NCI-H1092 treated with DMSO at 0.1 percent for 48 hours (cell line): ENCODE data around the gene TMEM52.
A peak's percentile ranks its signal among the peaks of the same experiment; 100 is the strongest.

ENCODE experiments used
- DNase-seq: peaks from one replicate; lab custom pipeline; 2025; lab: John Stamatoyannopoulos, UW

TMEM52 gene

DNA sequence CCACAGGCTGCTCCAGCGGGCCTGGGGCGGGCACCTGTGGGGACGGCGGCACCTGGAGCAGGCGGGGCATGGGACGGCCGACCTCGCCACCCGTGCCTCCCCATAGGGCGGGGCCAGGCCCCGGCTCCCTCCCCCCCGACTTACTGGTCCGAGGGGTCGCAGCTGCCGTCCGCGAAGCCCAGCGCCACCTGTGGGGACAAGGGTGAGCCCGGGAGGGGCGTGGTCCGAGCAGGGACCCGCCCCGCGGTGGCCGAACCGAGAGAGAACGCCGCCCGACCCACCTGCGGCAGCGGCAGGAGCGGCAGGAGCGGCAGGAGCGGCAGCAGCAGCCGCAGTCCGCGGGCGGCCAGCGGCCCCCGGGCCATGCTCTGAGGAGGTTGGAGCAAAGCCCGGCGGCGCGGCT is at the start of gene TMEM52:
TSS of gene TMEM52 (minus strand) at position 379 of the 403 bp plus-strand sequence. CDS start at position 365, 14 bp downstream.
- DNase-seq = no peak

DNA sequence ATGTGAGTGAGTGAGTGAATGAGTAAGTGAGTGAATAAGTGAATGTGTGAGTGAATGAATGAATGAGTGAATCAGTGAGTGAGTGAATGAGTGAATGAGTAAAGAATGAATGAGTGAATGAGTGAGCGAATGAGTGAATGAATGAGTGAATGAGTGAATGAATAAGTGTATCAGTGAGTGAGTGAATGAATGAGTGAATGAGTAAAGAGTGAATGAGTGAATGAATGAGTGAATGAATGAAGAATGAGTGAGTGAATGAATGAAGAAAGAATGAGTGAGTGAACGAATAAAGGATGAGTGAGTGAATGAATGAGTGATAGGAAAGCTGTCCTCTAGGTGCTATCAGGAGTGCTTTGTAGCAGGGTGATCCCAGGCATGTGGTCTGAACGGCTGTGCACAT is 48.8 kb upstream of the TMEM52 start:
- DNase-seq = no peak

DNA sequence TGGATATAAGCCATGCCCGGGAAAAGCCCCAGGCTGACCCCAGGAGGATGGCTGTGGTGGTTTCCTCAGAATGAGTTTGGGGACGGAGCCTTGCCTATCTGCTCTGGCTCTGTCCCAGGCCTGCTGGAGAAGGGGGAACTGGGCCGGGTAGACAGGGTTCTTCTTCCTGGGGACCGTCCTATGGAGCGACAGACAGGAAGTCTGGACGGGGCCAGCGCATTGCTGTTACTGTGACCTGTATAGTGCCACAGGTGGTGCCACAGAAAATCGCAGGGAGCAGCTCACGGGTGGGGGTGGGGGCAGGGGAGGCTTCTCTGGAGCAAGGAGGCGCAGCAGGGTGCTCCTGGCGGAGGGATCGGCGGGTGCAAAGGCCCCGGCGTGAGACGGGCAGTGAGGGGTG is 48.1 kb upstream of the TMEM52 start:
- DNase-seq = no peak

DNA sequence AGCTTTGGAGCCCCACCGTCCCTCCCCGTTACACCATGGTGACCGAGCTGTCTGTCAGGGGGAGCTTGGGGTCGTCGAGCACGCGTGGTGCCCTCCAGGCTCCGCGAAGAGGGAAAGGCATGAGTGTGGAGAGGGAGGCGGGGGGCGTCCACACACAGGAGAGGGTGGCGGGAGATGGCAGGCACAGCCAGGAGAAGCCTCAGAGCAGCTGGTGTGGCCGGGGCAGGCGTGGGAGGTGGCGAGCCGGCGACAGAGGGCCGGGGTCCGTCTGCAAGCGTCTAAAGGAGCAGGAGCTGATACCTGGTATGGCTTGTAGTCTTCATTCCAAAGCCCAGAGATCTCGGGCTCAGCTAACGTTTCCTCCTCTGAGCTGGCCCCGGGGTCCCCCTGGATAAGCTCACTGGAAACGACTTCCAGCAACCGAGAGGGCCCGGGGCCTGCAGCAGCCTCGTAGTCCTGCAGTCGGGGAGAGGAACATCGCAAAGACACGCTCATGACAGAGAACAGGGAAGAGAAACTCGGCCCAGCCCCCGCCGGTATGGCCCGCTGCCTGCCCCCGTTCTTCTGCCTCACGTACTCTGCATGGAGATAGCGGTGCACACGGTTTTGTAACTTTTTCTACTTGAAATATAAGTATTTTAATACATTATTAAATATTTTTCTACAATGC is 47.1 kb upstream of the TMEM52 start:
- no peak for DNase-seq

DNA sequence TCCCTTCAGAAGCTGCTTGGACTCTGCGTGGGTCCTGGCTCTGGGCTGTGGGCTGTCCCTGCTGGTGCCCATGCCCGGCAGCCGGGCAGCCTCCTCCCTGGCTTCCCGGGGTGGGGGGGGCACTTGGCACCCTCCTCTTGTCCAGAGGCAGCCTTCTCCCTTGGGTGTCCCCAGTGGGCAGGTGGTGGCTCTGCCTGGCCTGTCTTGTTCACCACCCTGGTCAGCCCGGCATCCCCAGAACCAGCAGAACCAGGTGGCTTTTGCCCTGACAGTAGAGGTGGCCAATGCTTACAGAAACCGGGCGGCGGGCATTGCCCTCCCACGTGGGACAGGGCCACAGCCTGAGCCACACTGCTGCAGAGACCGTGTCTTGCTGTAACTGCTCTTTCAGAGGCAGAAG is 46.5 kb upstream of the TMEM52 start:
- DNase-seq = no peak

DNA sequence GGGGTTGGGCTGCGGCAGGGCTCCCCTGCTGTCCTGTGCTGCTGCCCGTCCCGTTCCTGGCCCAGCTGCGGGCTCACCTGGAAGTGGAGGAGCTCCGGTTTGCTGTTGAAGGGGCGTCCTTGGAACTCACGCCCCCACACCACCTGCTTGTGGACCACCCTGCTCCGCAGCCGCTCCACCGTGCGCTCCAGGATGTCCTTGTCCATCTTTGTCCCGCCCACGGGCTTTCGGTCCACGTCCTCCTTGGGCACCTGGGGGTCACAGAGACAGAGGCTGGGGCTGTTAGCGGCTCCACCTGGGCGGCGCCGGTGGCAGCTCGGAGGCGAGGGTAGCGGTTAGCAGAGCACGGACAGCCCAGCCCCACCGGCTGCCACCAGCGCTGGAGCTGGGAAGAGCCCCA is 45.7 kb upstream of the TMEM52 start:
- DNase-seq = no peak

DNA sequence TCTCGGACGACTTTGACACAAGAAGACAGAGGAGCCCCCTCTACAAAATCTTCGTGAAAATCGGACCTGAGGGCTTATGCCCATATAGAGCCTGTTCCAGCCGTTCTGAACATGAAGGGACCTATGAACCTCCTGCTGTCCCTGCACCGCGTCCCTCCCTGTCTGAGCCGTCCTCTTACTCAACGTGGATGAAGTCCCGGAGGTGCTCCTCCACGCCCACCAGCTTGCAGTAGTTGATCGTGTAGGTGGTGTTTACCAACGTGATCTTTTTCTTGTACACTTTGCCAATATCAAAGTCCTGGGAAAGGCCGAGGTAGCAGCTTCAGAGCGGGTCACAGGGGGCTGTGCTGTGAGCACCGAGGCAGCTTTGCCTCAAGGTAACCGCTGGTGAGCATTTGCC is 44.5 kb upstream of the TMEM52 start:
- no peak for DNase-seq

DNA sequence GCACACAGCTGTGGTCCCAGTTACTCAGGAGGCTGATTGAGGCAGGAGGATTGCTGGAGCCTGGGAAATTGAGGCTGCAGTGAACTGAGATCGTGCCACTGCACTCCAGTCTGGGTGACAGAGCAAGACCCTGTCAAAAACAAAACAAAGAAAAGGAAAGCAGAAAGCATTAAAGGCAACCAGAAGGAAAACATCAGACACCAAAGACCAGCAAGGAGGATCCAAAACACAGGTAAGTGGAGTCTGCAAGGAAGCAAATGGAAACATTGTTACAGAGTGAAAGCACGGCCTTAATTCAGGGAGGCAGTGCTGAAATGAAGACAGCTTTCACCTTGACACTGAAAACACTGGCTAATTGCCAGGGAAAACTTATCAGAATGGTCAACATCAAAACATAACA is 43.7 kb upstream of the TMEM52 start:
- DNase-seq = no peak

DNA sequence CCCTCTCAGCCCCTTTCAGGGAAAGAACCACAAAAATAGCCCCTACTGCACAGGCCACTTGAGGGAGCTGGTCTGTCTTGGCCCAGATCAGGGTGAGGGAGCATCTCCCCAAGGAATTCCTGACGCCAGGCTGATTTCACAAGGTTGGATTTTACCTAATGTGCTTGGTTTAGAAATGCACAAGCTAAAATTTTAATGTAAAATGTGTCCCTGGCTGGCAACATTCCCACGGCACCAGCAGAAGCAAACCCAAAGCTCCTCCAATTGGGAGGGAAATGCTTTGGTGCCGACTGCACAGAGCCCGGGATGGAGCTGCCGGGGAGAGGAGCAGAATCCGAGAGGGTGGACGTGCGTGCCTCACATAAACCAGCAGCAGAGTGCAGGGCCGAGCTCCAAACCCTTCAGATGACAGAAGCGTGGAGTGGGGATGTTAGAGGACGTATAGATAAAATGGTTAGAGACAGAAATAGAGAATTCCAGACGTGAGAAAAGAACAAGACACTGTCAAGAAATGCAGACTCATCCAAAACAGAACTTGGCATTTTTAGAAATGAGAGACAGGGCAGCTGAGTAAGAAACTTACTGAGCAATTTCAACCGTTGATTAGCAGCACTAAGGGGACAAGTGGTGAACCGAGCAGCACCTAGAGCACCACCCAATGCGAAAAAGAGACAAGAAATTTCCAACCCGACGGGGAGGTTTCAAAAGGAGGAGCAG is 41.6 kb upstream of the TMEM52 start:
- DNase-seq = no peak

DNA sequence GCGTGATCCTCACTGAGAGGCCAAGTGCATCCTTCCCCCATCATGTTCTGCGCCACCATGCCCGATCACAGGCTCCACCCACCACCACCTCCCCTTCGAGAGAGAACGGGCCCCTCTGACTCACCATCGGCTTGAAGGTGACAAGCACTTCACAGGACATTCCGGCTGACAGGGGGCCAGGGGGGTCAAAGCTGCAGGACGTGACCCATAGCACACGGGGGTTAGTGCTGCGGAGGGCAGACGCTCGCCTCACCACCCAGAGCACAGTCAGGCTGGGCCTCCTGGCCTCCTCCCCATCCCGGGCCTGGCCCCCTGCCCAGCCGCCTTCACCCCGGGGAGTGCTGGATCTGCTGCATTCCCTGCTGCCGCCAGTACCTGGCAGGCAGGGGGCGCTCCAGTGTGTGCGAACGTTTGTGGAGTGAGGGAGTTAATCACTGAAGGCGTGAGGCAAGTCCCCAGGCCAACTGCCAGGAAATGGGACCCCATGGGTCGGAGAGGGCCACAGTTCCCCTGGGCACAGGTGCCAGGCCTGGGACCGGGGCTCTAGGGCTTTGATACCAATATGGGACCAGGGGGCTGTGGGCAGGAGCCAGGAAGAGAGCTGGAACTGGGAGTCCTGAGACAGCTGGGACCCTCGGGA is 40.9 kb upstream of the TMEM52 start:
- DNase-seq = peak; percentile 54

DNA sequence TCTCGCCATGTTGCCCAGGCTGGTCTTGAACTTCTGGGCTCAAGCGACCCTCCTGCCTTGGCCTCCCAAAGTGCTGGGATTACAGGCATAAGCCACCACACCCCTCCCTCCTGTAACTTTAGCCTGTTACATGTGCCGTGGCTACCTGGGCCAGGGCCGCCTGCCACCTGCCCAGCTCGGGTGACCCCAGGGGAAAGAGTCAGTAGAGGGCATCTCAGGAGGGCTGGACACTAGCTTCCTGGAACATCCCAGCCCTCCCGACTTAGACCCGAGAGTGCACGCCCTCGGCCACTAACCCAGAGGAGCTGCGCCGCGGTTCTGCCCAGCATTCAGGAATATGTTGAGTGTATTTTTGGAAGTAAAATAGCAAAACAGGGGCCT is 40.4 kb upstream of the TMEM52 start:
- DNase-seq = no peak

DNA sequence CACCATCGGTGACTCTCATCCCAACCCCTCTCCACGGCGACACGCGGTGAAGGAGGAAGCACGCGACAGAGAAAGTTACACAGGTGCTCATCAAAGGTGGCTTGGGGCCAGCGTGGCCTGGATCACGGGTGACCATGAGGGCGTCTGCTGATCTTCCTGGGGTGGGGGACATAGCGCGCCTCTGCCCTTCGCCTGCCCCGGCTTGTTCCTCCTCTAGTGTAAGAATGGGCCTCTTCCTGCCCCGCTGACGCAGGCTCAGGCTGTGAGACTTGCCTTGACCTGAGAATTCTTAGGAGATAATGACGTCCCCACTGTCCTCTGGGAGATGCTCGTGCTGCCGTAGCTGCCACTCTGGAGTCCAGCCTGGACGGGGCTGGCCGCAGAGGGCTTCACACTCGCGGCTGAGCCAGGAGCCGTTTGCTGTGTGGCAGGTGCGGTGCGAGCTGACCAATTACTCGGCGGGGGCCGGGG is 39.0 kb upstream of the TMEM52 start:
- no peak for DNase-seq

DNA sequence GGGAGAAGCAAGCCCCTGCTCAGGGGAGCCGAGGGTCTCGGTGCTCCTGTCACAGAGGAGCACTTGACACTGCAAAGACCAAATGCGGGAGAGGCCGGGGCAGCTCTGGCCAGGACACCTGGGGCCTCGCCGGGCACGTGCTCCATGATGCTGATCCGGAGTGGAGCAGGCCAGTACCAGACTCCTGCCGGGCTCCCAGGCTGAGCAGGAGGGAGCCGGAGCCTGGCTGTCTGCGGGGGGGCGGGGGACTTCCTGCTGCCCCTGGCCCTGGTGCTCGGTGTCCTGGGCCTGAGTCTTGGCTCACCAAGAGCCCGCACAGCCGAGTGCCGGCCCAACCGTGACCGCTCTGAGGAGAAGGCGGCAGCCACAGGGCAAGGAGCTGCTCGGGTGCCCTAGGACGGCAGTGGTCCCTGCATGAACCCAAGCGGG is 38.5 kb upstream of the TMEM52 start:
- DNase-seq = no peak

DNA sequence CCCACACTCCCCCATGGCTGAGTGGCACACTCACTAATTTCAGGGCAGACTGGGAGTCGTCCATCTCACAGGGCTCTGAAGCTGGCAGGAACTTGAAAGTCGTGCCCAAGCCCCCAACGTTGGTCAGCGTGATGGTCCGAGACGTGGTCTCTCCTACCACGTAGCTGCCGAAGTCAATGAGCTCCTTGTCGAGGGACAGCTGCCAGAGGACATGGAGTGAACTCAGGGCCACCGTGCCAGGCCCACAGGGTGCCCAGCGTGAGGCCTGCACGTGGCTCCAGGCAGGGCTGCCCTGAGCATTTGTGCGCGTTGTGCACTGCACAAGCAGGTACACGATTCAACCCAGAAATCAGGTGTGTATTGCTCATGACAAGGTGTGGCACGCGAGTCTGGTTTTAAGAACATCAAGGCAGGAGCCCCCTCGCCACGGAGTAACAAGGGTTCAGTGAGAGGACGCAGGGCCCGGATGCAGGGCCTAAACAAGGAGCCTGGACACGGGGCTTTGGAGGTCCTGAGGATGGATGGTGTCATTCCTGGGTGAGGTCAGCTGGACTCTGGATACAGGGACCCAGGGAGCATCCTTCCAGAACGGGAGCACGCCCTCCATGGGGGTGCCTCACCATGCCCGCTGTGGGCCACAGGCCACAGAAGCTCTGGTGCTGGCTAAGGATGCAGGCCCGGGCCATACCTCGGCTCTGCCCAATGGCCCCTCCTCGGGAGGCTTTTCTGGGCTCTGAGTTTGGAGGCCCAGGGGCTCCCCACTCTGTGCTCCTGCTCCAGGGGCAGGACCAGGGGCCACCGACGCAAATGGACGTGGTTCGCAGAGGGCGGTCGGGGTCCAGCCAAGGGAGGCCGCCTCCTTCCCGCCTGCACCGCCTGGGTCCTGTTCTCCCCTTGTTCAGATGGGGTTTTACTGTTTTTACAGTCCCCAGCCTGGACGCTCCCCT is 37.8 kb upstream of the TMEM52 start:
- no peak for DNase-seq

DNA sequence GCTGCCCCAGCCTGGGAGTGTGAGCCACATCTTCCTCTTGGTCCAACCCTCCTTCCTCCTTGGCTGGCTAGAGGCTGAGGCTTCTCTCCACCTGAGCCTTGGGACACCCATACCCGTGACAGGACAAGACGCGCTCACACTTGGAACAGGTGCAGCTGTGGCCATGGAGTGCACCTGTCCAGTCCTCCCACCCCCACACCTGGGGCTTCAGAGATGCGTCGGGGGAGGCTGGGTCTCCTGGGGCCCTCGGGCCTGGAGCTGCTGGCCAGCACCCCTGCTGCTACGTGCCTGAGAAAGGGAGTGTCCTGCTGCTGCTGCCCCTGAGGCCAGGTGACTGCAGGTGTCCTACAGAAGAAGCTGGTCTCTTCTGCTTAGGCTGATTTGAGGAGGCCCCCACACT is 37.0 kb upstream of the TMEM52 start:
- no peak for DNase-seq

DNA sequence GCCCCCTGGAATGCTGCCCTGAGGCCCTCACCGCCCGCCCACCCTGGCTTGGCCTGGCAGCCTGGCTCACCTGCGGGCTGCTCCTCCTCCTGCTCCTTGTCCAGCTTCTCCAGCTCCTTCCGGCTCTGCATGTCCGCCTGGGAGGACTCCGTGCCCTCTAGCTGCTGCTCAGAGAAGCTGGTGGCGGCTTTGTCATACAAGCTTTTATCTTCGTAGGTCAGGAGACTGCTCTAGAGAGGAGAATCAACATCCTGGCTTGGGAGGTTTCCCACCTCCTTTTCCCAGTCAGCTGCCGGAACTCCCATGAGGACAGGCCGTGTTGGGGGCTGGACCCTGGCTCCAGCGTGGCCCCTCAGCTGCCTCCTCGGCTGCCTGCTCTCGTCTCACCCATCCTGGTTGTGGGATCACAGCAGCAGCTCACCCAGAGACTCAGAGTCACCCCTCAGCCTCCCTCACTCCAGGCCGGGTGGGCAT is 36.6 kb upstream of the TMEM52 start:
- DNase-seq = no peak

DNA sequence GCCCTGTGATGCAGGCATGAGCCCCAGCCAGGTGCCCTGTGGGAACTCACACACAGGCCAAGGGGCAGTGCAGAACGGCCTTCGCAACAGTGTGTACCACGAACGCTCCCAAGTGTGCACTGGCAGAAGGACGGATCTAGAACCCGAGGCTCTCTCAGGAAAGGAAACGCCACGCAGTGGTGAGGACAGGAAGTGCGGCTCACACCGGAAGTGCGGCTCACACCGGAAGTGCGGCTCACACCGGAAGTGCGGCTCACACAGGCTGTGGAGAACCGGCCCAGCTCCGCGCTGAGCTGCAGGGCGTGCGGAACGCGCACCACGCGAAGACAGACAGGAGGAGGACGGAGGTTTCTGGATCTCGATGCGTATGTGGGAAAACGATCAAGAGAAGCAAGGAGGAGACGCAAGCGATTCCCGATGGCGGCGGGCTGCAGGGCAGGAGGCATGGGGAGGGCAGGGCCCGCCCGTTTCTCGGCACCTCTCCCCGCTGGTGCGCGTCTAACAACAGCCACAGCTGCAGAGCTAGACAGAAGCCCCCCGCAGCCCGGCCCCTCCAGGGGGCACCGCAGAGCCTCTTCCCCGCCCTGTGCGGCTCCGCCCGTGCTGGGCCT is 35.9 kb upstream of the TMEM52 start:
- DNase-seq = no peak

DNA sequence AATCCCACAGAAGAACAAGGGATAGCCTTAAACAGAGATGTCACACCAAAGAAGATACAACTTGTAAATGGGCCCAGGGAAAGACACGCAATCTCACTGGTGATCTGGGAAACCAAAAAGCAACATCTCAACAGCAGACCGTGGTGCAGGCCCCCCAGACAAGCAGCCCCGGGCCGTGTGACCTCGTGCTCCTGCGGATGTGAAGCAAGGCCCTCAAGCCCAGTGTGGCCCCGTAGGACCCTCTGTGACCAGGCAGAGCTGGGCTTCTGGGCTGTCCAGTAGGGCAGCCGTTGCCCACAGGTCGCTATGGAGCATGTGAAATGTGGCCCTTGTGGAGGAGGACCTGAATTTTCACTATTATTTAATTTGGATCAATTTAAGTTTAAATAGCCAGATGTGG is 34.9 kb upstream of the TMEM52 start:
- DNase-seq = no peak

DNA sequence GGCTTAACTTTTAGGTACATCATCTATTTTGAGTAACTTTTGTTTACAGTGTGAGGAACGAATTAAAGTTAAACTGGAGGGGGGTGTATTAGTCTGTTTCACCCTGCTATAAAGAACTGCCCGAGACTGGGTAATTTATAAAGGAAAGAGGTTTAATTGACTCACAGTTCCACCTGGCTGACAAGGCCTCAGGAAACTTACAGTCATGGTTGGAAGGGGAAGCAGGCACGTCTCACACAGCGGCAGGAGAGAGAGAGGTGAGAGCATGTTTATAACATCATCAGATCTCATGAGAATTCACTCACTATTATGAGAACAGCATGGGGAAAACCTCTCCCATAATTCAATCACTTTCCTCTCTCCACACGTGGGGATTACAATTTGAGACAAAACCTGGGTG is 31.9 kb upstream of the TMEM52 start:
- no peak for DNase-seq

DNA sequence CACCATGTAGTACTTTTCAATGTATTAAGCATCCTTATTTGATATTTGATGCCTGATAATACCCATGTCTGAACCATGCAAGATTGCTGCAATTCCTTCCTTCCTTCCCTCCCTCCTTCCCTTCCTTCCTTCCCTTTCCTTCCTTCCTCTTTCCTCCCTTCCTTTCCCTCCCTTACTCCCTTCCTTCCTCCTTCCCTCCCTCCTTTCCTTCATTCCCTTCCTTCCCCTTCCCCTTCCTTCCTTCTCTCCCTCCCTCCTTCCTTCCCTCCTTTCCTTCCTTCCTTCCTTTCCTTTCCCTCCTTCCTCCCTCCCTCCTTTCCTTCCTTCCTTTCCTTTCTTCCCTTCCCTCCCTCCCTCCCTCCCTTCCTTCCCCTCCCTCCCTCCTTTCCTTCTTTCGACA is 29.7 kb upstream of the TMEM52 start:
- DNase-seq = no peak

DNA sequence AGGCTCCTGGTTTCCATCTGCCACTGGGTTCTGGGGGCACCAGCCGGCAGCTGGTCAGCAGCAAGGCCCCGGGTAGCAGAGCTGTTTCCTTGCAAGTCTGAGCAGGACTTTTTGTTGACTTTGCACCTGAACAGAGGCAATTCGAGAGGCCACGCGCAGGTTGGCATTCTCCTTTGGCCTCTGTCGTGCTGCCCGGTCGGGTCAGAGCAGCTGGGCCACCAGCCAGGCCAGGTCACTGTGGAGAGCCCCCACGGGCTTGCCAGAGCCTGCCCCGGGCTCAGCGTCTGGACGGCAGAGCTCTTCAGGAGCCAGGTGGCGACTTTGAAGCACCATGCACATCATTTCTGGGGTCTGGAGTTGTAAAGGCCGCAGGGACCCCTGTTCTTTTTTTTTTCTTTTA is 28.4 kb upstream of the TMEM52 start:
- DNase-seq = no peak

DNA sequence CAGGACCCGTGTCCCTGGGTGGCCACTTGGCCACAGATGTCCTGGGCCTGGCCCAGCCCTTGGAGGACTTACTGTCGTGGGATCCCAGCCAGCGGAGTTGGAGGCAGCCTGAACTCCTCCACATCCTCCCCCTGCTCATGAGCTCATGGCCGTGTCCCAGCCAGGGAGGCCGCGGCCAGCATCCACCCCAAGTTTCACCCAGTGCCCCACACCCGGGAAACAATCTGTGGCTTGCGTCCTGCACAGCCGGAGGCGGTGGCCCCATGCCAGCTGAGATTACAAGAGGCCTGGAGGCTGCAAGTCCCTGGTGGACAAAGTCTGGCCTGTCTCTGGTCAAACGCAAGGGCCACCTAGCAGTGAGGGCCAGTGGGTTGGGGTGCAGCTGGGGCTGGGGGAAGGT is 27.5 kb upstream of the TMEM52 start:
- no peak for DNase-seq
